Stimulated activated CD8-positive, alpha-beta memory T cell treated with anti-CD3 and anti-CD28 coated beads, Interleukin-4, amount 100 ng/mL, for 24 hours (primary cell): ENCODE measurements around the gene ZDHHC14.

Experiments
- DNase-seq: peaks from one replicate; pipeline ENCODE4 v3.0.0-alpha.2; 2020; ENCODE audit warnings: low read depth

Gene ZDHHC14

GRCh38 chr6:157599191-157599590 lies 218.2 kb downstream of the ZDHHC14 start:
- no peak for DNase-seq

- DNase-seq = no peak
These were observed 219.8 kb downstream of the ZDHHC14 start for GRCh38 chr6:157600807-157601206.

DNA sequence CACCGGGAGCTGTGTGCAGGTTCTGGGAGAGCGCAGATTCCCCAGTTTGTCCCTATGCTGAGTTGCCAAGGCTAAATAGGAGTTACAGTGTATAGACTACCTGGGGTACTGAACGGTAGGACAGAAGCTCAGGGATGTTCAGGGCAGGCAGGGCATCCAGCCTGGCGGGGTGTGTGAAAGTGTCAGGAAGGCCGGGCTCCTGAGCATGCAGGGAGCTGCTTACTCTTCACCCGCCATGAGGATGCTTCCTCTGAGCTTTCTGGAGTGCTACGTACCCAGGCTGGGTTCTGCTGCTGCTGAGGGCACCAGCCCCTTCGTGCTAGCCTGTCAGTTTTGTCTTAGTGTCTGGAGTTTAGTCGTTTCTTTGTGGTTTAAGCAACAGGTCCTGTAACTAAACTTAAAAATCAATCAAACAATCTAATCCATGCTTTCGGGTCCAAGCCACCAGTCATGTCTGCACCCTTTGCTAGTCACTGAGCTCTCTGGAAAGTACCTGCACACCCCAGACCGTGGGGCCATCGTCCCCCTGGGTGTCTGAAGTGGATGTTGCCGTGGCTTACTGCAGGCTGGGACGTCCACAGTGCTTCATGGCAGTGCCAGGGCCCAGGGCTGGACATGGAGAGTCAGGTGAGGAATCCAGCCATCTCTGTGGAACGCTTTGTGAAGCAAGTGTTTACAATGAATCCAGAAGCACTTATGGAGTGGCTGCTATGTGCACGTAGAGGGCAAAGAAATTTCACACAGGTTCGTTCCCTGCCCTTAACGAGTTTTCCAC lies 221.7 kb downstream of the ZDHHC14 start:
- no peak for DNase-seq

DNA sequence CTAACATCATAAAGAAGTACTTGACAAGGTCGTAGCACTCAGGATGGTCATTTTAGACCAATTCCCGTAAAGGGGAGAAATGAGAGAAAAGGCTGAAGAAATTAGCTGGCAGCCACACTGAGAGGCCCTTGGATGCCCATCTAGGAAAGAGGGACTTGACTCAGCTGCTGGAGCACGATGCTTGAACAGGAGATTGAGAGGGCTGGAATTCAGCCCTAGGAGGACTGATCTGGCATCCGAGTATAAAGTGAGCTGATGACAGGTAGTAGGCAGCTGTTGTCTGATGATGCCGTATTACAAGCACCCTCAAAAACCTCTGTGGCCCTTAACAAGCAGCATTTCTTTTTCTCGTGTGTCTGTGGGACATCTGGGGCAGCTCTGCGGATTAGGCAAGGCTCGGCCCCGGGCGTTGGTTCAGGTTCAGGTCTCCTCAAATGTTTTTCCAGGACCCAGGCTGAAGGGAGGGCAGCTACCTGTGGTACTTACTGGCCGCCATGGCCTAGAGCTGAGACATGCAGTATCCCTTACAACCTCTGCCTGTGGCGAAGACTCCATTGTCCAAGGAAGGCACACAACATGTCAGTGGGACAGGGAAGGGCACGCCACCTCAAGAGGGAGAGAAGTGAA lies 222.4 kb downstream of the ZDHHC14 start:
- DNase-seq = no peak

GRCh38 chr6:157603971-157604370 lies 223.0 kb downstream of the ZDHHC14 start:
- no peak for DNase-seq

GRCh38 chr6:157604816-157605215 lies 223.8 kb downstream of the ZDHHC14 start:
- DNase-seq = no peak

GRCh38 chr6:157605484-157605883 lies 224.5 kb downstream of the ZDHHC14 start:
- DNase-seq = no peak

GRCh38 chr6:157606516-157606915 lies 225.5 kb downstream of the ZDHHC14 start:
- DNase-seq = no peak

GRCh38 chr6:157607317-157608109 lies 226.5 kb downstream of the ZDHHC14 start:
- no peak for DNase-seq

DNA sequence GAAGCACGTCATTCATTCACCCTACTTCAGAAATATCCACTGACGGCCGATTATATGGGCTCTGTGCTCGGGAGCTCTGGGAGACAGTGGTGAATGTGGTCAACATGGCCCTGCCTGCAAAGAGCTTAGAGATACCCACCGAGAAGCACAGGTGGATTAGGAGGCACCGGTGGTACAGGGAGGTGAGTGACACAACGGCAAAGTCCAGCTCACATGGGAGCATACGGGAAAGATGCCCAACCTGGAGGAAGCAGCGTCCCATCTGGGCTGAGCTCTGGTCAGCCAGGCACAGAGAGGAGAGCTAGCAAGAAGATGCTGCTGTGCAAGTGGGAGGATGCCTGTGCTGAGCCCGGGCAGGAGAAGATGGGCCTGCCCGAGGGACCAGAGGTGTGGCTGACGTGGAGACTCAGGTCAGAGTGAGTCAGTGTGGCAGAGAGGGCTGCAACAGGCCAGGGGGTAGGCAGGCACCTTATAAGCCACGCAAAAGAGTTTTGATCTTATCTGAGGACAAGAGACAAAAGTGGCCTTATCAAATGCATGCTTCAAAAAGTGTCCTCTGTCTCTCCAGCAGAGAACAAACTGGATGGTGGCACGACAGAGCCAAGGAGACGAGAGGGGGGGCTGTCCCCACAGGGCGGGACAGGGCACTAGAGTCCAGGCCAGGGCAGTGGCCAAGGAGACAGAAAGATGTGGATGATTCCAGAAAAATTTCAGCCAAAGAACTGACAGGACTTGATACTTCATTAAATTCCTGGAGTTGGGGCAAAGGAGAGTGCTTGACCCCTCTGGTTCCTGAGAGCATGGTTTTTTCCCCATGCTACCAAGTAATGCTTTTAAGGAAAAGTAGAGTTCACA lies 227.5 kb downstream of the ZDHHC14 start:
- DNase-seq = no peak

- DNase-seq = no peak
These were observed 228.1 kb downstream of the ZDHHC14 start for GRCh38 chr6:157609117-157609516.

DNA sequence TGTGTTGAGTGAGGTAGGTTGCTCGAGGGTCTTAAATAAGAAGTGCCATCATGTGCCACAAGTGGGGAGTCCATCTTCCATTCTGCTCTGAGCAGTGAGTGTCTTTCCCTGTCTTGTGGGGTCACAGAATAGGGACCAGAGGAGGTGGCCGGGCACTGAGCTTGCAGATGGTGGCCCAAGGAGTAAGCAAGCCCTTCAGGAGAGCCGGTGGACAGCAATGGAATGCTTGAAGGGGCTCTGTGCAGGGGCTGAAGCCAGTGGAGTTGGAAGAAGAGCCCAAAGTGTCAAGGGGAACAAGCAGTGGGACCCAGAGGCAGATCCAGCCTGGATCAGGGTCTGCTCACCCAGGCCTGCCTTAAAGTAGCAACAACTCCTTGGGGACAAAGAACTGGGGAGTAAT lies 228.6 kb downstream of the ZDHHC14 start:
- no peak for DNase-seq

DNA sequence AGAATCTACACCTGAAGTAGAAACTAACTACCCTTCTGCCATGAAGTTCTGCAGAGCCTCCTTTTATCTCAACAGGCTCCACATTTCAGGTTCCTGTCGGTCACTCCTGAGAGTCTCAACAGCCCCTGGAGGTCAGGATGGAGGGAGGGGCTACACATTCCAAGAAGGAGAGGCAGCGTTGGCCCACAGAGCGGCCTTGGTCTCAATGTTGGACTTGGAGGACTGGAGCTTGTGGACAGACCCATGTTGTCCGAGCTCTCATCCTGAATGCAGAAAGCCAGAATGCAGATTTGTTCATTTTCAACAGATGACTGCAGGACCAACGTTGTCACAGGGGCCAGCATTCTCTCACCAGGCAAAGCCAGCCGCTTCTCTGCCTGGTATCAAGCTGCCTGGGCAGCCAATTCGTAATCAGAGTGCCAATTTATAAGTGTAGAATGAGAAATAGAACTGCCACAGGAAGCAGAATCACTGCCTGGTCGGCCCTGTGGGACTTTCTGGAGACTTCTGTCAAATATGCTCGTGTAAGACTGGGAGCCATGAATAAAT lies 229.5 kb downstream of the ZDHHC14 start:
- no peak for DNase-seq

DNA sequence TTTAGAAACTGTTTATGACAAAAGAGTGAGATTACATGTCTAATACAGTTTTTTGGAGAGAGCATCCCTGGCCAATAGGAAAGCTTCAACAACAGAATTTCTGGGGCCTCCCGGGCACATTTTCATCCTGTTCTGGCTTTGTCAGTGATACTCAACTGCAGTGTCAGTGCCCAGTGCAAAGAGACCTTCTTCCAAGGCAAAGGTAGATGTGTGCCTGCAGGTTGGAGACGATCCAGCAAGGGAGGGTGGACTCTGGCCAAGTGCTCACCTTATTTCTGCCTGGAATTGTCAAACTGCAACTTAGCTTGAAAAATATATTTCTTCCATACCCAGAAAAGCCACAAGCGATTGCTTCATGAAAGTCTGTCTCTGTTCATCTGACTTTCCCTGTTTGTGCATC lies 230.4 kb downstream of the ZDHHC14 start:
- no peak for DNase-seq

DNA sequence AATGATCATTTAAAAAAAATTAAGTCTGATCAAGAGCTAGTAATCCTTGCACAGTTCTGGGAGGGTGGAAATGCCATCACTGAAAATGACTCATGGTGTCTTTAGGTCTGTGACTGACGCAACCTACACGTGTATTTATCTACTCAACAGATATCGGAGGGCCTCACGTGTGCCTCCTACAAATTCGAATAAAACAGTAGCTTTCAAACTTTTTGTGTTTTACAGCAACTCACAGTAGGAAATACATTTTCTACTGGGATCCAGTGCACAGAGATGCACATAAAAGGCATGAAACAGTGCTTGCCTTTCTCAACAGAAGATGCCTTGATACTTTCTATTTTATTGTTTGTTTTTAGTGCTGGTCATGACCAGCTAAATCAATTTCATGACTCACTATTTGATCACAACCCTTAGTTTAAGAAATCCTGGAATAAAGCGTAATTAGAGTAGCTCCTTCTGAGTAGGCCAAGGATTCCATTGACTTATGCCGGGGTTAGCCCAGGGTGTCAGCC lies 232.1 kb downstream of the ZDHHC14 start:
- no peak for DNase-seq

GRCh38 chr6:157614026-157614568 lies 233.1 kb downstream of the ZDHHC14 start:
- DNase-seq = no peak

GRCh38 chr6:157615420-157615769 lies 234.4 kb downstream of the ZDHHC14 start:
- no peak for DNase-seq

GRCh38 chr6:157615951-157616350 lies 235.0 kb downstream of the ZDHHC14 start:
- no peak for DNase-seq

DNA sequence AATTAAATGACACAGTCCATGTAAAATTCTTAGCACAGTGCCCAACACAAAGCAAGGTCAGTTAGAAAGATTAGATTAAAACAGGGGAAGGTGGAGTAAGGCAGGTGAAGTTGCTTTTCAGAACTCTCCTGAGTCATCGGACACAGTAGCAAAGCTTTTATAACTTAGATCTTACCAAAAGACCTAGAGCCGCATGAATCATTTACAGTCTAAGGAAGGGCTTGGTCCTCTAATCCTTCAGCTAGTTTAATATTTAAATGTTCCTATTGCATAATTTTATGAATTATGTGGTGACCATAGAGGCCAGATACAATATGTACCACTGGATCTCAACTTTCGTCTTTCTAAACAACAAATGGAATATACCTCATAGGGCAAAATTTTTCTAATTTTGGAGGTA lies 240.0 kb downstream of the ZDHHC14 start:
- DNase-seq = no peak

DNA sequence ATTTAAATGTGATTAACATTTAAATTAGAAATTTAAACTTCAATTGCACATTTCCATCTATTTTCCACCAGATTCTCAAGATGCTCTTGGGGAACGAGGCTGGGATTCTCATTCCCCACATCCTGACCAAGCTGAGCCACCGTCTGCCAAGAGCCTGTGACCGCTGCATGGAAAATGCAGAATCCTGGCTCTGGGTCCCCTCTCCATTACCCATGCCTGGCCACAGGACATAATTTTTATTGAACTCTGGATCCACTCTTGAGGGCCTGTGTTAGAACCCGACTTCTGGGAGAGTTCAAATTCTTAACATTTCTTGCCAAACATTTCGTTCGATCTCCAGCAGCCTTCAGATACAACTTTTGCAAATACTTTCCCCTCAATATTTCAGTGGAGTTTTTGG lies 240.4 kb downstream of the ZDHHC14 start:
- no peak for DNase-seq

- DNase-seq = no peak
These were observed 241.4 kb downstream of the ZDHHC14 start for GRCh38 chr6:157622427-157622826.
